PFSK-1 (cell line): Measurements from ENCODE around the gene DNAH10.

ENCODE experiments used
- REST ChIP-seq, 2 experiments: IDR thresholded peaks; 2 replicates each; pipeline versions ENCODE4 v1.6.1 to v1.8.0; 2011 to 2012; ENCODE audit warnings: low read depth in 2 of 2, low read length in 2 of 2, control low read depth in 1 of 2, inconsistent platforms in 1 of 2, mild to moderate bottlenecking in 1 of 2, moderate library complexity in 1 of 2; ENCODE audit not compliant: insufficient read depth in 1 of 2
- SIN3A ChIP-seq: IDR thresholded peaks from 2 replicates; pipeline ENCODE4 v1.6.1; 2012; ENCODE audit warnings: mild to moderate bottlenecking, low read length, moderate library complexity, borderline replicate concordance; ENCODE audit not compliant: insufficient read depth

- TF ChIP-seq REST (IDR thresholded peaks at IDR 0.05; ENCODE audit: insufficient read depth in 1 of 2, low read depth in 2 of 2, low read length in 2 of 2) = no peak
- TF ChIP-seq SIN3A = no peak
These were observed 130.8 kb downstream of the DNAH10 start for GRCh38 chr12:123892853-123893252.
